Panc1 (cell line): Measurements from ENCODE around the gene LRRC27. TPM values are rescaled to one million over a fixed set of nuclear protein-coding genes. Genes with fewer than 3 reads are reported as not detected.

Experiments
- ATAC-seq: fragments of 200-7000 bp; cut with Tn5 transposase; 2 replicates; pipeline ENCODE4 v1.9.1; 2020; ENCODE audit warnings: mild to moderate bottlenecking, moderate library complexity
- BruUV-seq: library from RNA; stranded (reverse); fragments of 400-500 nt; replicated peaks from 2 replicates; lab custom pipeline; 2021; lab: Mats Ljungman, UMichigan
- CTCF ChIA-PET: fragments of 300-600 bp; sonication (Branson Sonifier 250); formaldehyde crosslinking; loops from one replicate; lab custom pipeline; 2022; ENCODE audit warnings: antibody characterized with exemption; lab: Charles Lee
- POLR2A ChIA-PET: fragments of 300-600 bp; sonication (Branson Sonifier 250); formaldehyde crosslinking; loops from one replicate; lab custom pipeline; 2022; ENCODE audit warnings: antibody characterized with exemption; lab: Charles Lee
- DNase-seq: peaks from one replicate; pipeline ENCODE4 v3.0.0-alpha.2; 2010; ENCODE audit warnings: low read depth, low spot score
- H3K27ac ChIP-seq: 2 replicates; pipeline ENCODE4 v1.5.1; 2011; ENCODE audit warnings: mild to moderate bottlenecking, low read length, inconsistent platforms
- H3K27me3 ChIP-seq: fragments of 200-500 bp; sonication (Bioruptor generic); 2 replicates; pipeline ENCODE4 v1.6.0; 2014; ENCODE audit warnings: low read length, inconsistent platforms; ENCODE audit not compliant: control insufficient read depth, insufficient read depth
- H3K36me3 ChIP-seq: fragments of 200-500 bp; sonication (Bioruptor generic); 2 replicates; pipeline ENCODE4 v1.5.1; 2014; ENCODE audit warnings: inconsistent platforms, mild to moderate bottlenecking, low read length, moderate library complexity; ENCODE audit not compliant: control insufficient read depth, insufficient read depth
- H3K4me1 ChIP-seq: 2 replicates; pipeline ENCODE4 v1.5.1; 2011; ENCODE audit warnings: inconsistent platforms, mild to moderate bottlenecking, low read length, moderate library complexity; ENCODE audit not compliant: control insufficient read depth, insufficient read depth
- H3K4me3 ChIP-seq, 2 experiments: 2 replicates each; pipeline ENCODE4 v1.5.1; 2011 to 2012; ENCODE audit warnings: low read depth in 2 of 2, low read length in 2 of 2, mild to moderate bottlenecking in 2 of 2, inconsistent platforms in 1 of 2, moderate library complexity in 1 of 2
- H3K9me3 ChIP-seq: fragments of 200-500 bp; sonication (Bioruptor generic); 2 replicates; pipeline ENCODE4 v1.5.1; 2014; ENCODE audit warnings: low read depth, mild to moderate bottlenecking, inconsistent platforms, low read length, moderate library complexity; ENCODE audit not compliant: control insufficient read depth, insufficient read depth
- CTCF ChIP-seq: fragments of 450-650 bp; IDR thresholded peaks from 2 replicates; pipeline ENCODE4 v1.5.1; 2017; ENCODE audit warnings: mild to moderate bottlenecking
- POLR2AphosphoS5 ChIP-seq: IDR thresholded peaks from 2 replicates; pipeline ENCODE4 v1.6.1; 2012; ENCODE audit warnings: mild to moderate bottlenecking, low read depth, low read length, moderate library complexity
- REST ChIP-seq, 2 experiments: IDR thresholded peaks; 2 replicates each; pipeline ENCODE4 v1.6.1; 2011 to 2012; ENCODE audit warnings: low read depth in 2 of 2, control low read depth in 1 of 2, low read length in 1 of 2, mild to moderate bottlenecking in 1 of 2, moderate library complexity in 1 of 2; ENCODE audit not compliant: insufficient read depth in 1 of 2
- SIN3A ChIP-seq: IDR thresholded peaks from 2 replicates; pipeline ENCODE4 v1.6.1; 2012; ENCODE audit warnings: low read depth, mild to moderate bottlenecking, low read length, moderate library complexity, borderline replicate concordance; ENCODE audit not compliant: insufficient read depth
- TCF7L2 ChIP-seq: IDR thresholded peaks from 2 replicates; pipeline ENCODE4 v1.6.1; 2011; ENCODE audit warnings: mild to moderate bottlenecking, low read depth, low read length, inconsistent platforms
- in situ Hi-C: cut with HindIII; loops from 2 replicates; pipeline ENCODE4 v1.10.0; 2016; ENCODE audit warnings: low sequenced_read_pairs, low pct_unique_long_range_greater_than_20kb
- intact Hi-C: fragments of 100-400 bp; cut with micrococcal nuclease; formaldehyde crosslinking; loops from one replicate; pipeline ENCODE4 v1.10.0; 2022; ENCODE audit not compliant: unreplicated experiment
- total RNA-seq: library from RNA; stranded (reverse); gene quantifications from one replicate; pipeline ENCODE4 v1.2.1, GENCODE V29; 2021; ENCODE audit not compliant: unreplicated experiment

LRRC27 gene
- total RNA-seq, 1 experiment from 2014 or later: 15.7 TPM

DNA sequence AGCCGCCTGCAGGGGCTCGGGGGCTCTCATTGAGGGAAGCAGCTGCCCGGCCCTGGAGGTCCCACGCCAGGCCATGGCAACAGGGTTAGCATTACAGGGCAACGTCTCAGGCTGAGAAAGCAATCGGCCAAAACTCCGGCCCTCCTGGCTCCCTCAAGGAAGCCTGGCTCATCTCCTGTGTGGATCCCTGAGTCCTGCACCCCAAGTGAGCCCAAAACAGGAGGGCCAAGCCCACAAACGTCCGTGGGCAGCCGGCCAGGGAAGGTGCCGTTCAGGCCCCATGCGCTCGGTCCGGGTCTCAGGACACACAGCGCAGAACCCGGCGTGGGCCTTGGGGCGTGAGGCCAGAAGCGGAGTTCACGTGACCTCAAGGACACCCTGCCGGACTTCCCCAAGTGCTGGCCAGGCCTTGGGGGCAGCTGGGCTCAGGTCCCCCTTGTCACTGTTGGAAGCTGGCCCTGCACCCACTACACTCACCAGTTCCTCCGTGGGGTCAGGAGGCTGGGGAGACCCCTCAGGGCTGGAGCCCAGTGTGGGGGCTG is 57.0 kb downstream of the LRRC27 start:
- no peaks in the 10 kb centered on the region for H3K27me3 ChIP-seq
- POLR2A ChIA-PET: no interaction called here
- no peak overlapping the region for H3K4me3 ChIP-seq
- intact Hi-C loops: no loop called here
- no peaks in the 10 kb centered on the region for H3K36me3 ChIP-seq
- TF ChIP-seq SIN3A (no peak; the same call in 1 of the 2 replicates), CTCF (no peak), REST (IDR thresholded peaks at IDR 0.05; ENCODE audit: insufficient read depth in 1 of 2, low read depth in 2 of 2, low read length in 1 of 2) (no peak), POLR2AphosphoS5 (no peak), TCF7L2 (no peak)
- ATAC-seq (peak; percentile 60), DNase-seq (no peak)
- H3K9me3 ChIP-seq: no peaks in the 10 kb centered on the region
- 0 out of 2 replicates have a peak overlapping the region, but pooled peaks have one; percentile 20 for H3K27ac ChIP-seq
- peaks cover 25% of the 10 kb centered on the region for H3K4me1 ChIP-seq
- CTCF ChIA-PET: no interaction called here
- BruUV-seq: no TSS peak
- in situ Hi-C loops: no loop called here

GRCh38 chr10:132389433-132390169 is 57.6 kb downstream of the LRRC27 start:
- Histone ChIP-seq H3K9me3 (no peaks in the 10 kb centered on the region), H3K36me3 (no peaks in the 10 kb centered on the region), H3K27ac (peak overlapping the region; percentile 56; the same call in 1 of the 2 replicates), H3K4me3 (no peak overlapping the region), H3K4me1 (peaks cover 32% of the 10 kb centered on the region), H3K27me3 (no peaks in the 10 kb centered on the region)
- in situ Hi-C loops (no loop called here), intact Hi-C loops (no loop called here)
- no TSS peak for BruUV-seq
- POLR2A ChIA-PET: interaction anchor here (0.6 kb wide), 2 partner anchors 17 to 57 kb away, joined by 4 to 8 read pairs; no protein-coding TSS in a partner anchor
- TF ChIP-seq CTCF (no peak), TCF7L2 (no peak), SIN3A (no peak), REST (IDR thresholded peaks at IDR 0.05; ENCODE audit: insufficient read depth in 1 of 2, low read depth in 2 of 2, low read length in 1 of 2) (no peak), POLR2AphosphoS5 (no peak)
- peak; percentile 19 for ATAC-seq
- no peak for DNase-seq
- CTCF ChIA-PET: no interaction called here
